ENCODE data around the gene RAB4A. TPM values are rescaled to one million over a fixed set of nuclear protein-coding genes. Genes with fewer than 3 reads are reported as not detected.

Gene RAB4A
- total and polyA plus RNA-seq, 10 of the 15 experiments (the other 5 are each of a cell fraction or from before 2014, with no cell fraction given), result 4.0 to 35.8 (median 17.7) TPM

DNA sequence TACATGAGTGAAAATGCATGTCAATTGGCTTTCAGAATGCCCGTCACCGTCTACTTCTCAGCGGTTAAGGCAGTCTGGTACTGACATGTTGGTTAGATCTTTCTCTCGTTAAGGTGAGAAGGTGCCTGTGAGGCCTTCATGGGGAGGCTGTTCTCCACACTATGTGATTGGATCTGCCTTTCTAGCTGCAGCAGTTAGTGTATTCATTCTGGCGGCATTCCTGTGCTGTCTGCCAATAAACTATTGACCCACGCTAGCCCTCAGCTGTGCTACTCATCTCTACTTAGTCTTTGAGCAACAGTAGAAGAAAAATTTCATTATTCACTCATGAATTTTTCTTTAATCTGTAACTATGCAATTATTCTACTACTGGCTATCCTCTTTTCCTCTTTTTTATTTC, 39.9 kb downstream of the RAB4A start (continued):
- TF ChIP-seq, protein P1, sequence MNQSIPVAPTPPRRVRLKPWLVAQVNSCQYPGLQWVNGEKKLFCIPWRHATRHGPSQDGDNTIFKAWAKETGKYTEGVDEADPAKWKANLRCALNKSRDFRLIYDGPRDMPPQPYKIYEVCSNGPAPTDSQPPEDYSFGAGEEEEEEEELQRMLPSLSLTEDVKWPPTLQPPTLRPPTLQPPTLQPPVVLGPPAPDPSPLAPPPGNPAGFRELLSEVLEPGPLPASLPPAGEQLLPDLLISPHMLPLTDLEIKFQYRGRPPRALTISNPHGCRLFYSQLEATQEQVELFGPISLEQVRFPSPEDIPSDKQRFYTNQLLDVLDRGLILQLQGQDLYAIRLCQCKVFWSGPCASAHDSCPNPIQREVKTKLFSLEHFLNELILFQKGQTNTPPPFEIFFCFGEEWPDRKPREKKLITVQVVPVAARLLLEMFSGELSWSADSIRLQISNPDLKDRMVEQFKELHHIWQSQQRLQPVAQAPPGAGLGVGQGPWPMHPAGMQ (IDR thresholded peaks at IDR 0.05; ENCODE audit: borderline replicate concordance), result no peak
- TF ChIP-seq HDGF (IDR thresholded peaks at IDR 0.05), result no peak

DNA sequence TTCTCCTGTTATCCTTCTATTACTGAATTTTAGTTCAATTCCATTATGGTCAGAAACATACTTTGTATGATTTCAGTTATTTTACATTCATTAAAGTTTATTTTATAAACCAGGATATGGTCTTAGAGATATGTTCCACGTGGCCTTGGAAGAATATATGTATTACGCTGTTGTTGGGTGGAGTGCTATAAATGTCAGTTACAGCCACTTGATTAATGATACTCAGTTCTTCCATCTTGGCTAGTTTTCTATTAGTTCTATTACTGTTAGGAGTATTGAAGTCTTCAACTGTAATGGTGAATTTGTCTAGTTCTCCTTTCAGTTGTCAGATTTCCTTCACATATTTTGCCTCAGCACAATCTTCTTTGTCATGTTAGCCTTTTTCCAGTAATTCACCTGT, 45.3 kb downstream of the RAB4A start:
- CTCF ChIA-PET, result no interaction called here
- H3K27me3 ChIP-seq (replicated peaks in 1 of 2; ENCODE audit: control insufficient read depth in 2 of 2, insufficient read depth in 2 of 2, low read length in 1 of 2), result no peaks in the 10 kb centered on the region
- no TSS peak for BruUV-seq (replicated peaks)
- H3K4me2 ChIP-seq (ENCODE audit: control insufficient read depth, insufficient read depth), result no peak overlapping the region
- SMC1A ChIA-PET (ENCODE audit: uncharacterized antibody, unreplicated experiment), result interaction anchor here (1.4 kb wide), 1 partner anchor 57 kb away, joined by 3 read pairs; no protein-coding TSS in a partner anchor
- 86% methylated on average over 2 of the region's 2 CpGs for WGBS (ENCODE audit: insufficient coverage, insufficient replicate concordance, low lambda C conversion rate, missing lambda C conversion rate)
- DNase-seq (ENCODE audit: low read depth, low spot score) (no peak), ATAC-seq (no peak), FAIRE-seq (no peak)
- POLR2A ChIA-PET, result no interaction called here
- no peak overlapping the region for H2AFZ ChIP-seq (ENCODE audit: control insufficient read depth, low read depth, low read length)
- RAD21 ChIA-PET (ENCODE audit: unreplicated experiment), result no interaction called here
- no peak overlapping the region for H3K9ac ChIP-seq (ENCODE audit: control insufficient read depth, insufficient read depth, low read length)
- H3K4me1 ChIP-seq (ENCODE audit: control insufficient read depth, insufficient read depth, low read length), result no peaks in the 10 kb centered on the region
- H3K27ac ChIP-seq (ENCODE audit: control insufficient read depth, insufficient read depth), result no peak overlapping the region
- in situ Hi-C loops (cut with MboI) (no loop called here), intact Hi-C loops (cut with micrococcal nuclease; ENCODE audit: unreplicated experiment) (no loop called here)
- no peaks in the 10 kb centered on the region; a peak in 1 of 4 replicates for H3K36me3 ChIP-seq (ENCODE audit: control insufficient read depth in 2 of 2, insufficient read depth in 2 of 2, low read length in 1 of 2)
- H3K9me3 ChIP-seq (replicated peaks; ENCODE audit: control insufficient read depth, insufficient read depth, low read length), result no peaks in the 10 kb centered on the region
- H4K20me1 ChIP-seq (ENCODE audit: control insufficient read depth, insufficient read depth), result no peaks in the 10 kb centered on the region
- no peak overlapping the region for H3K4me3 ChIP-seq
- H3K79me2 ChIP-seq (ENCODE audit: control insufficient read depth, insufficient read depth, low read length), result no peaks in the 10 kb centered on the region
- TF ChIP-seq, protein P2, sequence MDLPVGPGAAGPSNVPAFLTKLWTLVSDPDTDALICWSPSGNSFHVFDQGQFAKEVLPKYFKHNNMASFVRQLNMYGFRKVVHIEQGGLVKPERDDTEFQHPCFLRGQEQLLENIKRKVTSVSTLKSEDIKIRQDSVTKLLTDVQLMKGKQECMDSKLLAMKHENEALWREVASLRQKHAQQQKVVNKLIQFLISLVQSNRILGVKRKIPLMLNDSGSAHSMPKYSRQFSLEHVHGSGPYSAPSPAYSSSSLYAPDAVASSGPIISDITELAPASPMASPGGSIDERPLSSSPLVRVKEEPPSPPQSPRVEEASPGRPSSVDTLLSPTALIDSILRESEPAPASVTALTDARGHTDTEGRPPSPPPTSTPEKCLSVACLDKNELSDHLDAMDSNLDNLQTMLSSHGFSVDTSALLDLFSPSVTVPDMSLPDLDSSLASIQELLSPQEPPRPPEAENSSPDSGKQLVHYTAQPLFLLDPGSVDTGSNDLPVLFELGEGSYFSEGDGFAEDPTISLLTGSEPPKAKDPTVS (IDR thresholded peaks at IDR 0.05; ENCODE audit: low read depth, low read length), result no peak
- TF ChIP-seq STAT1 (conservative IDR thresholded peaks at IDR 0.05) (no peak), NFIC (IDR thresholded peaks at IDR 0.05; ENCODE audit: low read depth, low read length) (no peak), SUPT20H (IDR thresholded peaks at IDR 0.05; ENCODE audit: borderline replicate concordance, control insufficient read depth, low read depth, low read length) (no peak), USF2 (IDR thresholded peaks at IDR 0.05; ENCODE audit: borderline replicate concordance, low read depth, low read length) (no peak), MXI1 (IDR thresholded peaks at IDR 0.05; ENCODE audit: low read depth, low read length) (no peak), ZSCAN29 (IDR thresholded peaks at IDR 0.05) (no peak), MTA3 (IDR thresholded peaks at IDR 0.05; ENCODE audit: borderline replicate concordance, low read length) (no peak), GABPA (IDR thresholded peaks at IDR 0.05; ENCODE audit: low read depth) (no peak), KDM1A (IDR thresholded peaks at IDR 0.05; ENCODE audit: borderline replicate concordance) (no peak), ZNF207 (IDR thresholded peaks at IDR 0.05; ENCODE audit: borderline replicate concordance) (no peak), SMARCA5 (IDR thresholded peaks at IDR 0.05) (no peak), HDAC2 (IDR thresholded peaks at IDR 0.05) (no peak), MEF2A (IDR thresholded peaks at IDR 0.05; ENCODE audit: insufficient read depth, low read depth, low read length) (no peak), ZNF384 (IDR thresholded peaks at IDR 0.05; ENCODE audit: borderline replicate concordance, low read depth, low read length) (no peak), PML (IDR thresholded peaks at IDR 0.05; ENCODE audit: low read length) (no peak)
- TF ChIP-seq, protein P3, sequence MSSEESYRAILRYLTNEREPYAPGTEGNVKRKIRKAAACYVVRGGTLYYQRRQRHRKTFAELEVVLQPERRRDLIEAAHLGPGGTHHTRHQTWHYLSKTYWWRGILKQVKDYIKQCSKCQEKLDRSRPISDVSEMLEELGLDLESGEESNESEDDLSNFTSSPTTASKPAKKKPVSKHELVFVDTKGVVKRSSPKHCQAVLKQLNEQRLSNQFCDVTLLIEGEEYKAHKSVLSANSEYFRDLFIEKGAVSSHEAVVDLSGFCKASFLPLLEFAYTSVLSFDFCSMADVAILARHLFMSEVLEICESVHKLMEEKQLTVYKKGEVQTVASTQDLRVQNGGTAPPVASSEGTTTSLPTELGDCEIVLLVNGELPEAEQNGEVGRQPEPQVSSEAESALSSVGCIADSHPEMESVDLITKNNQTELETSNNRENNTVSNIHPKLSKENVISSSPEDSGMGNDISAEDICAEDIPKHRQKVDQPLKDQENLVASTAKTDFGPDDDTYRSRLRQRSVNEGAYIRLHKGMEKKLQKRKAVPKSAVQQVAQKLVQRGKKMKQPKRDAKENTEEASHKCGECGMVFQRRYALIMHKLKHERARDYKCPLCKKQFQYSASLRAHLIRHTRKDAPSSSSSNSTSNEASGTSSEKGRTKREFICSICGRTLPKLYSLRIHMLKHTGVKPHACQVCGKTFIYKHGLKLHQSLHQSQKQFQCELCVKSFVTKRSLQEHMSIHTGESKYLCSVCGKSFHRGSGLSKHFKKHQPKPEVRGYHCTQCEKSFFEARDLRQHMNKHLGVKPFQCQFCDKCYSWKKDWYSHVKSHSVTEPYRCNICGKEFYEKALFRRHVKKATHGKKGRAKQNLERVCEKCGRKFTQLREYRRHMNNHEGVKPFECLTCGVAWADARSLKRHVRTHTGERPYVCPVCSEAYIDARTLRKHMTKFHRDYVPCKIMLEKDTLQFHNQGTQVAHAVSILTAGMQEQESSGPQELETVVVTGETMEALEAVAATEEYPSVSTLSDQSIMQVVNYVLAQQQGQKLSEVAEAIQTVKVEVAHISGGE (CRISPR knock-in tag; IDR thresholded peaks at IDR 0.05), result no peak
